Pancreas (tissue), 10 donors: ENCODE measurements around the gene BRPF3. TPM values are rescaled to one million over a fixed set of nuclear protein-coding genes. Genes with fewer than 3 reads are reported as not detected.

Source experiments
- ATAC-seq, 4 donors: fragments of 200-7000 bp; cut with Tn5 transposase; one replicate each; pipeline versions ENCODE4 v1.8.0 to v1.9.1; 2020; ENCODE audit warnings: mild to moderate bottlenecking in 4 of 4, moderate library complexity in 4 of 4
- DNase-seq, 6 donors: peaks; one replicate each; pipeline ENCODE4 v3.0.0-alpha.2; 2020
- FAIRE-seq: peaks from 2 replicates; lab custom pipeline; 2012; peaks lifted over from hg19 to GRCh38; lab: Jason Lieb, UNC
- H3K27ac ChIP-seq, 4 donors: fragments of 200-600 bp; sonication (generic); 1 replicate in 3 of 4; 2 replicates in 1 of 4; pipeline versions ENCODE4 v1.5.0 to v1.8.0; 2020
- H3K27me3 ChIP-seq, 4 donors: fragments of 200-600 bp; one replicate each; pipeline ENCODE4 v1.8.0; 2021
- H3K36me3 ChIP-seq, 3 donors: fragments of 200-600 bp; sonication (generic) in 1 of 3; one replicate each; pipeline versions ENCODE4 v1.5.0 to v1.8.0; 2020 to 2021
- H3K4me1 ChIP-seq, 3 donors: fragments of 200-600 bp; one replicate each; pipeline ENCODE4 v1.8.0; 2021
- H3K4me3 ChIP-seq, 4 donors: fragments of 200-600 bp; sonication (generic) in 2 of 4; one replicate each; pipeline versions ENCODE4 v1.5.0 to v1.8.0; 2020 to 2021
- H3K9me3 ChIP-seq, 4 donors: fragments of 200-600 bp; one replicate each; pipeline ENCODE4 v1.8.0; 2021
- WGBS, 2 donors: extraction: QIAGEN DNeasy Blood & Tissue Kit; methylation state at CpG; one replicate each; pipeline ENCODE4 v1.1.7; 2013; 5-methylcytosine and 5-hydroxymethylcytosine counted together
- intact Hi-C, 3 donors: fragments of 100-400 bp; cut with DNase I; formaldehyde crosslinking; loops; one replicate each; pipeline versions ENCODE4 v1.11.1 to v1.14.2; 2022
- polyA plus RNA-seq, 2 donors: library from polyadenylated mRNA; stranded (reverse); fragments of 200-250 nt; gene quantifications; one replicate each; pipeline ENCODE4 v1.2.3, GENCODE V29; 2013
- total RNA-seq, 6 donors: library from RNA; stranded (reverse); fragmentation: NEBNext Ultra II Directional in 4 of 6; extraction: Animal tissue kit (Norgen Biotek cat#: 25700) in 4 of 6; gene quantifications; one replicate each; pipeline versions ENCODE4 v1.2.1 to v1.2.4, GENCODE V29; 2021 to 2023
- TF ChIP-seq, protein P1 (sequence below), 4 donors: fragments of 200-600 bp; sonication (generic) in 3 of 4; IDR thresholded peaks; one replicate each; pipeline versions ENCODE4 v1.5.0 to v1.8.0; 2021; ENCODE audit warnings: antibody characterized with exemption in 4 of 4
- donor health status: healthy with polysubstance abuse.
- donor health status: DM: no; HTN: no; CAD: no; lungs with moderate emphysema.
- donor health status: DM: no; HTN: no; CAD: no.
- donor health status: control.
- donor health status: control.
- donor health status: Bipolar disorder and iron deficiency.
- donor health status: DM: yes; HTN: yes; CAD: no.
- donor health status: DM: no; HTN: no; CAD: no.
- donor health status: DM: no; HTN: no; CAD: no.
- donor health status: DM: yes; HTN: yes; CAD: no.

BRPF3 gene
- total and polyA plus RNA-seq, 8 donors, result 8.4 to 27.0 (median 20.5) TPM

DNA sequence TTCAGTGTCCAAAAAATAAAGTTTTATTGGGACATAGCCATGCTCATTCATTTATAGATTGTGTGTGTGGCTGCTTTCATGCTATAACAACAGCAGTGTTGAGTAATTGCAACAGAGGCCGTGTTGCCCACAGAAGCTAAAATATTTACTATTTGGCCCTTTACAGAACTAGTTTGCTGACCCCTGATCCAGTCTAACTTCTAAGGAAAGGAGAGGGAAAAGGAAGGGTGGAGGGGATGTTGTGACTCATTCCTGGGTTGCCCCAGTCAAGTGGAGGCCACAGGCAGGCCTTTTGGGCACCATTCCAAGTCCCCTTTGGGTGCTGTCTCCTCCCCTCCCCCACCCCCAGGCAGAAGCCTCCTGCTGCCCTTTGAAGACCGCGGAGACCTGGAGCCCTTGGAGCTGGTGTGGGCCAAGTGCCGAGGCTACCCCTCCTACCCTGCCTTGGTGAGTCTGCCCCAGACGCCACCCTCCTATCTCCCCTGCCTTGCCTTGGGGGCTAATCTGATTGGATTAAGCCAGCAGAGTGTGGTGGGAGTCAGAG lies 28.4 kb downstream of the BRPF3 start:
- Histone ChIP-seq H3K36me3 (peaks cover 0 to 22% (median 5%) of the 10 kb centered on the region in 3 donors), H3K9me3 (no peaks in the 10 kb centered on the region), H3K27ac (no peak overlapping the region), H3K4me3 (no peak overlapping the region), H3K4me1 (no peaks in the 10 kb centered on the region), H3K27me3 (no peaks in the 10 kb centered on the region)
- TF ChIP-seq, protein P1, sequence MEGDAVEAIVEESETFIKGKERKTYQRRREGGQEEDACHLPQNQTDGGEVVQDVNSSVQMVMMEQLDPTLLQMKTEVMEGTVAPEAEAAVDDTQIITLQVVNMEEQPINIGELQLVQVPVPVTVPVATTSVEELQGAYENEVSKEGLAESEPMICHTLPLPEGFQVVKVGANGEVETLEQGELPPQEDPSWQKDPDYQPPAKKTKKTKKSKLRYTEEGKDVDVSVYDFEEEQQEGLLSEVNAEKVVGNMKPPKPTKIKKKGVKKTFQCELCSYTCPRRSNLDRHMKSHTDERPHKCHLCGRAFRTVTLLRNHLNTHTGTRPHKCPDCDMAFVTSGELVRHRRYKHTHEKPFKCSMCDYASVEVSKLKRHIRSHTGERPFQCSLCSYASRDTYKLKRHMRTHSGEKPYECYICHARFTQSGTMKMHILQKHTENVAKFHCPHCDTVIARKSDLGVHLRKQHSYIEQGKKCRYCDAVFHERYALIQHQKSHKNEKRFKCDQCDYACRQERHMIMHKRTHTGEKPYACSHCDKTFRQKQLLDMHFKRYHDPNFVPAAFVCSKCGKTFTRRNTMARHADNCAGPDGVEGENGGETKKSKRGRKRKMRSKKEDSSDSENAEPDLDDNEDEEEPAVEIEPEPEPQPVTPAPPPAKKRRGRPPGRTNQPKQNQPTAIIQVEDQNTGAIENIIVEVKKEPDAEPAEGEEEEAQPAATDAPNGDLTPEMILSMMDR (IDR thresholded peaks at IDR 0.05), result no peak
- WGBS, 2 donors, result 89 to 90% methylated on average over 5 of the region's 5 CpGs
- DNase-seq (no peak), FAIRE-seq (no peak), ATAC-seq (no peak)
- intact Hi-C loops, result no loop called here

DNA sequence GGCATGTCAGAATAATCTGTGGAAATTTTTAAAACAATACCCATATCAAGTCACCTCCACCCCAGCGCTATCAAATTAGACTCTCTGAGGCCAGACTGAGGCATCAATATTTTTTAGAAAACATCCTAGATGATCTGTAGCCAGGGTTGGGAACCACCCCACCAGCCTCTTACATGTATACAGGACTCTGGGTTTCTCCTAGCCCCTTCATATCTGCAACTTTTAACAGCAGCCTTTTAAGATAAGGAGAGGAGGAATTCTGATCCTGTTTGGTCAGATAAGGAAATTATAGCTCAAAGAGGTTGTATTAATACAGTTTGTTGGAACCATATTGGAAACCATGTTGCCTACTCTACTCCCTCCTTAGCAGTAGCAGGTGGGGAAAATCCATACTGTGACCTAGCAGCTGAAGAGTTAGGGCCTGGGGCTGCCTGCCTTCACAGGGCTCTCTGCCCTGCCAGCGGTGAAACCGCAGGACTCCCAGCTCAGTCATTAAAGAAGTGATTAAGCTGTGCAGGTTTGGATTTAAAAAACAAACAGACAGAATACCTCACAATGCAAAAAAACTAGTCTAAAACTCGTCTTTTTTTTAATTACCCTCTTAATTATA lies 30.0 kb downstream of the BRPF3 start:
- Histone ChIP-seq H3K36me3 (peaks cover 4 to 35% (median 12%) of the 10 kb centered on the region in 3 donors), H3K27me3 (no peaks in the 10 kb centered on the region), H3K9me3 (no peaks in the 10 kb centered on the region), H3K4me1 (no peaks in the 10 kb centered on the region), H3K4me3 (no peak overlapping the region), H3K27ac (no peak overlapping the region)
- FAIRE-seq (no peak), DNase-seq (no peak), ATAC-seq (no peak)
- WGBS, 2 donors, result 85 to 88% methylated on average over 4 of the region's 4 CpGs
- TF ChIP-seq, protein P1 (IDR thresholded peaks at IDR 0.05), result no peak
- intact Hi-C loops, result no loop called here

DNA sequence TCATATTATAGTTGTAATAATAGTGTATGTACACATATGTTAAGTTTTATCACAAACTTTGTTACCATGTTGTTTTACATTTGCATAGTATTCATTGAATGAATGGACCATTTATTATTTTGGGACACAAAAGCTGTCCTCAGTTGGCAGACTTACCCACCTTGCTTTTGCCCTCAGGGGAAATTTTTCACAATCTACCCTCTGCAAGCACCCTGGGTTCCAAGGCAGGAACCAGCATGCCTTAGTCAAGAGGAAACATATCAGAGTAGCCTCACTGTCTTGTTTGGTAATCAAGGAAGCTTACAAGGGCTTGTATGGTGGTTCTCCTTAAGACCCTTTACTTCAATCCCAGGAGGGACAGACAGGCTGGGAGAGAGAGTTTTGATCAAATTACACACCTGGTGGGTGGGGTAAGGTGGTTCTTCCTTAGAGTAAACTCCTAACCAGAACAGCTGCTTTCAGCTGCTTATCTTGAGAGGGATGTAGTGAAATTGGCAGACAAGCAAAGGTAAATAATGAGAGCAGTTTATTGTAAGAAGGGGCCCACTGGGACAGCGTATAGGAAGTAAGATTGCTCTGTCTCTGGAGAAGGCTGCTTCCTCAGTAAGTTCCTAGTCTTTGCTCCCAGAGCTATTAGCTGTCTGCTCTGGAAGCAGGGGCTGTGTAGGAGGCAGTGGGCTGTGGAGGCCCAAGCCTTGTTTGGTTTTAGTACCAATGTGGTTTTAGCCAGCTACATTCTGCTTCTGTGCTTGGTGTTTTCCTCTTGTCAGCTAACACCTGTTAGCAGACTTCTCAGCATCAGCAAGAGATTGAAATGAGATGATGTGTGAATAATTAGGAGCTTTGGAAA lies 31.1 kb downstream of the BRPF3 start:
- peak in 3 of 4 donors; percentile 38 to 74 (median 56) for ATAC-seq
- peaks cover 4 to 34% (median 12%) of the 10 kb centered on the region in 3 donors for H3K36me3 ChIP-seq
- WGBS, 2 donors, result 35 to 40% methylated on average over 1 of the region's 1 CpG

DNA sequence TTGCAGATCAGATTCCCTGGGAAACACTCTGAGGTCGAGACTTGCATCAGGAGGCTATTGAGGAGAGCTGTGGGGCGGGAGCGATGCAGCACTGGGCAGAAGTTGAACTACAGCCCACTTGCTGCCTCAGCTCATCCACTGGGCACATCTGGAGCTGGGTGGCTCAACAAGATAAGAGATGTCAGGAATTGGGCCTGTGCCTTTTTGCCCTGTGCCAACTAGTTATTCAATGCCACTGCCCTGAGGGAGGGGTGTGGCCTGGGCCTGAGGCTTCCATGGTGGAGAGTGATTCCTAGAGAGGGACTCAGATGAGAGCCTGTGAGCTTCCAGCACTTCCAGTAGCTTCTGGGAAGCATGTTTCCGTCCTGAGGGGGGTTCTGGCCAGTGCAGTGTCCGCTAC lies 32.7 kb downstream of the BRPF3 start:
- FAIRE-seq (no peak), ATAC-seq (no peak), DNase-seq (no peak)
- Histone ChIP-seq H3K9me3 (no peaks in the 10 kb centered on the region), H3K36me3 (peaks cover 4 to 30% (median 12%) of the 10 kb centered on the region in 3 donors), H3K4me1 (no peaks in the 10 kb centered on the region), H3K27me3 (no peaks in the 10 kb centered on the region), H3K27ac (no peak overlapping the region), H3K4me3 (no peak overlapping the region)
- WGBS, 2 donors, result 91 to 96% methylated on average over 5 of the region's 5 CpGs
- intact Hi-C loops, result no loop called here
- TF ChIP-seq, protein P1 (IDR thresholded peaks at IDR 0.05), result no peak

More for the DNA sequence above, 31.1 kb downstream of the BRPF3 start:
- intact Hi-C loops, result no loop called here
- DNase-seq, result no peak
- Histone ChIP-seq H3K9me3 (no peaks in the 10 kb centered on the region), H3K4me3 (no peak overlapping the region), H3K27me3 (no peaks in the 10 kb centered on the region), H3K27ac (no peak overlapping the region), H3K4me1 (no peaks in the 10 kb centered on the region)
- TF ChIP-seq, protein P1 (IDR thresholded peaks at IDR 0.05), result no peak
- FAIRE-seq, result no peak
